GM18520 (cell line): Measurements from ENCODE around the gene GPRC5B.

ENCODE experiments used
- ATAC-seq: cut with Tn5 transposase; IDR thresholded peaks from one replicate; pipeline ENCODE4 v1.9.1; 2021; ENCODE audit not compliant: unreplicated experiment

Gene GPRC5B, protein sequence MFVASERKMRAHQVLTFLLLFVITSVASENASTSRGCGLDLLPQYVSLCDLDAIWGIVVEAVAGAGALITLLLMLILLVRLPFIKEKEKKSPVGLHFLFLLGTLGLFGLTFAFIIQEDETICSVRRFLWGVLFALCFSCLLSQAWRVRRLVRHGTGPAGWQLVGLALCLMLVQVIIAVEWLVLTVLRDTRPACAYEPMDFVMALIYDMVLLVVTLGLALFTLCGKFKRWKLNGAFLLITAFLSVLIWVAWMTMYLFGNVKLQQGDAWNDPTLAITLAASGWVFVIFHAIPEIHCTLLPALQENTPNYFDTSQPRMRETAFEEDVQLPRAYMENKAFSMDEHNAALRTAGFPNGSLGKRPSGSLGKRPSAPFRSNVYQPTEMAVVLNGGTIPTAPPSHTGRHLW

DNA sequence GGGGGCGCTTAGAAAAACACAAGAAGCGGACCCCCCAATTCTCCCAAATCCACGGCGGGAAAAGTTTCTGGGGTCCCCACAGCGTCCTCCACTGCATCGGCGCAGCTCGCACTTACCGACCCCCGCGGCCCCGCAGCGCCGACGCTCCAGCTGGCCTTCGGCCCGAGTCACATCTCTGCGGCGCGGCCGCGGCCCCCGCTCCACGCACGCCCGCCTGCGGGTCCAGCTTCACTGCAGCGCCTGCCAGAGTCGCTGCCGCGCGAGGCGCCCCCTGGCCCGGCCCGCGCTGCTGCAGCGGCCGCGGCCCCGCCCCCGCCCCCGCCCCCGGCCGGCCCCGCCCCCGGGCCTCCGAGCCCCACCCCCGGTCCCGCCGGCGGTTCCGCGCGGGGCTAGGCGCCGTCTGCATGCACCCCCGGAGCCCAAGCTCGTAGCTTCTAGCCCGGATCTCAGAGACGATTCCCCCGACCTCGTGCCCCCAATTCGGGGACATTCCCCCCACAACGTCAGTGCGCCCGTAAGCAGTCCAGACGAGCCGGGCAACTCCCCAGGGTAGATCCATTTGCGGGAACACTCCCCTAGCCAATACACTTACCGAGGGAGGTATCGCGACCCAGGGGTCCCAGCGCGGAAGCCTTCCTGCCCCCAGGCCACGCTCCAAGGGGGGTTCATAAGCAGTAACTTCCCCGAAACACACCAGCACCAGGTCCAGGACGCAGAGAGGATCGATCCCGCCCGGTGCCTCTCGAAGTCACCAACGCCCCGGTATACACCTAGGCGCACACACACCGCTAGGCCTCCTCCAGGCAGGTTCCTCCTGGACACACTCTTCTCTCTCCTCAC lies at the start of gene GPRC5B:
TSS of gene GPRC5B (minus strand) at position 238 of the 840 bp plus-strand sequence. CDS start 12,003 bp downstream, outside the sequence.
- ATAC-seq: no peak

DNA sequence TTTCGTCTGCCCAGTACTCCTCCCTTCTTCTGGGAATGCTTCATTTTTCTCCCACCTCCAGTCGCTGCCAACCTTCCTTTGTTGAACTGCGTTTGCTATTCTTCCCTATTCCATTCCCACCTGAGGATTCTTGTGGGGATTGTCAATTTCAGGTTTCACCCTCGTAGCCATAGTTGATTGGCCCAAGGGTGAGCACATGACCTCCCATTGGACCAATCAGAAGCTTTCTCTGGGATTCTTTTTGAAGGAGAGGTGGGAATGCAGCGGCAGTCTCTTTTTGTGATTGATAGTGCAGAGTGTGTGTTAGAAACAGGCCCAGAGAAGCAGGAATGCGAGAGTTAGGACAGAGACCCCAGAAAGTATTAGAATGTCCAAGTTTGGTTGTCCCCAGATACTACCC lies 49.1 kb upstream of the GPRC5B start:
- no peak for ATAC-seq

DNA sequence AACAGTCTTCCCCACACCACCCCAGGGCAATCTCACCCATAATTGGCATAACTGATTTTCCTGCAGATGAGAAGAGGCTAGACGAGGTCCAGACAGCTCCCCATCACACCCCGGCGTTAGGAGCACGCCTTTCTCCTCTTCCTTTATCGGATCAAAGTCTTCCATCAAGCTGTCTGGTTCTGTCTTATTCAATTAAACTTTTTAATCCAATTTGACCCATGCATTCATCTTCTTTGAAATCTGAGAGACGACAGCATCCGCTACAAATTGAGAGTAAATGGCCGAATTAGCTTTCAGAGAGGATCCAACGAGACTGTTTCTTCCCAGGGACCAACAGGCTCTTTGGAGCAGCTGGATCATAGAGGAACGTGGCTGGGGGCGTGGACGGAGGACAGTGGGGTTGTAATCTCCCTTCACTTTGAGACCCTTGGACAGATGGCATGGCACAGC lies 44.4 kb upstream of the GPRC5B start:
- no peak for ATAC-seq

DNA sequence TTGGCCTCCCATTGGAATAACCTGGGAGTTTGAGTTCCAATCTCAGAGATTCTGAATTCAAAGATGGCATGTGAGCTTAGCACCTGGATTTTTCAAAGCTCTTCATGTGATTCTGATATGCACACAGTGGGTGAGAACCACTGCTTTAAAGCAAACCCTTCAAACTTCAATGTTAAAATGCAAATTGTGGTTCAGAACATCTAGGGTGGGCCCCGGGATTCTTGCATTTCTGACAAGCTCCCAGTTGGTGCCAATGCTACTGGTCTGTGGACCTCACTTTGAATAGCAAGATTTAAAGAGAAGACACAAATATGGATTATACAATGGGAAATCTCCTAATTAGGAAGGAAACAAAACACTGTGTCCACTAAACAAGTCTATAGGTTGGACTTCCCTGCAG lies 43.8 kb upstream of the GPRC5B start:
- no peak for ATAC-seq

DNA sequence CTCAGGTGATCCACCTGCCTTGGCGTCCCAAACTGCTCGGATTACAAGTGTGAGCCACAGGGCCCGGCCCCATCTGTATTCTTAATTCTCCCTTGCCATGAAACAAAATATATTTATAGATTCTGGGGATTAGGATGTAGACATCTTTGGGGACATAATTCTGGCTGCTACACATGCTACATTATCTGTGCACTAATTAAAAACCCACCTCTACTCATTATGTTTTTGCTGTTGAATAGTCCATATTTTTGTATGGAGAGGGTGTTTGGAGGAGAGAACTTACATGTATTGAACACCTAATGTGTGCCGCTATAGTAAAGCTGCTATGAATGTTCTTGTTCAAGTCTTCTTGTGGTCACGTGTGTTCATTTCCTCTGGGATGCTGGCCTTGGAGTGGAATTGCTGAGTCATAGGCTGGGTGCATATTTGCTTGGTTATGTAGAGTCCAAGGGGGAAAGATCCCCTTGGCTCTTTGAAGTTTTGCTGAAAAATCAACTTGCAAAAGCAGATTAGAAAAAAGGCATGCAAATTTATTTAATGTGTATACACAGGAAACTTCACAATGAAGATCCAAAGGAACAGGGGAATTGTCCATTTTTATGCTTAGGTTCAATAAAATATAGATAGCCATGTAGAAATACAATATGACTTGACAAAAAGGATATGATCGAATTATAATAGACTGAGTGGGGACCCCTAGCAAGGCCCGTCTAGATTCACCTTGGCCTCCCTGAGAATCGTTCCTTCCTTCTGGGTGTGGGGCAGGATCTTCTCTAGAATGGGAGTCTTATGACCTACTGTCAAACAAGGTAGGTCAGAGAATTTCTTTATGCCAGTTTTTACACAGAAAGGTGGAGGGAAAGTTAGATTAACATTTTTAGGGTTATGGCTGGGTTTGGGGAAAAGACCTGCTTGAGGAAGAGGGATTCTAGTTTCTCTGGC lies 42.1 kb upstream of the GPRC5B start:
- no peak for ATAC-seq

DNA sequence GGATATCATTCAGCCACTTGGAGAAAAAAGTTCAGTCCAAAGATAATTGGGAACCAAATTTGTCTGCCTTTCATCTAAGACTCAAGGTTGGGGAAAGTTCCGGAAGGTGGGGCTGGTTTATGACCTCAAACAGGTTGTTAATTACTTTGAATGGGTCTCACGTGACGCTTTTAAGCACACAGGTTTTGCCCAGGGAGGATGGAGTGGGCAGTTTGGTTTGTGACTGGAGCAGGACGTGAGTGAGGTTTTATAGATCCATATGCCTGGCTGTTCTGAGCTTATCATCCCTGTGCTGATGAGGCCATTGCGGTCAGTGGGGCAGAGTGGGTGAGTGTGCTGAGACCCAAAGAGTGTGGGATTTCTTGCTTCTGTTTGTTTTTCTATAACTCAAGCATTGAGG lies 38.7 kb upstream of the GPRC5B start:
- ATAC-seq: no peak

DNA sequence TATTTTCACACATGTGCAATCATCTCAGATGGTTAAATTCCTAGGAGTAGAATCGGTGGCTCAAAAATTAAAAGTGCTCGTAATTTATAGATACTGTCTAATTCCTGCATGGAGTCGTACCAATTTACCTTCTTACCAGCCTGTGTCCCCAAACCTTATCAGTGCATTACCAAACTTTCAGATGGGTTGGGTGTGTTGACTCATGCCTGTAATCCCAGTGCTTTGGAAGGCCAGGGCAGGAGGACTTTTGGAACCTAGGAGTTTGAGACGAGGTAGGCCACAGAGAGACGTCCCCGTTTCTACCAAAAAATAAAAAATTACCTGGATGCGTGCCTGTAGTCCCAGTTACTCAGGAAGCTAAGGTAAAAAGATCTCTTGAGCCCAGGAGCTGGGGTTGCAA lies 34.5 kb upstream of the GPRC5B start:
- no peak for ATAC-seq

DNA sequence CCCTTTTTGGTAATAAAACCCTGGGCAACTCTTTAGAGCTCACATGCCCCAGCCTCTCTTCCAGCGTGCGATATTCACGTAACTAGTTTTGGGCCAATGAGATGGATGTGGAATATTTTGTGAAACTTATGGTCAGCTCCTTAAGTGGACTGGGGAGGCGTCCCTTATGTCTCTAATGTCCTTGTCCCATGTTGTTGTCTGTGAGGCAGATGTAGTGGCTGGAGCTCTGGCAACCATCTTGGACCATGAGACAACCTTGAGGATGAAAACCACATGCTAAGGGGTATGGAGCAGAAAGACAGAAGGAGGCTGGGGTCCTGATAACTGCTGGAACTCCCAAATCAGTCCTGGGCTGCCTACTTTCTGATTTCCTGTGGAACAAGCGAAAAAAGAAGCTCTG lies 31.4 kb upstream of the GPRC5B start:
- ATAC-seq: no peak

DNA sequence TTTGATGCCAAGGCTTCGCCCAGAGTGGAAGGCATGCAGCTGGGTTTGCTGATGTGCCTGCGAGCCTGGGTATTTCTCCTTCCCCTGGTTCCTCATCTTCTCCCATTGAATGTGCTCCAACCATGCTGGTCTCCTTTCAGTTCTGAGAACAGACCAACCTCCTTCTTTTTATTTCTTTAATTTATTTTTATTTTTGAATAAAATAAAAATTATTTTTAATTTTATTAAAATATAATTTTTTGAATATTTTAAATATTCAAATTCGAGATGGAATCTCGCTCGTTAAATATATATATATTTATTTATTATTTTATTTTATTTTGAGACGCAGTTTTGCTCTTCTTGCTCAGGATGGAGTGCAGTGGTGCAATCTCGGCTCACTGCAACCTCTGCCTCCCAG lies 30.2 kb upstream of the GPRC5B start:
- no peak for ATAC-seq

DNA sequence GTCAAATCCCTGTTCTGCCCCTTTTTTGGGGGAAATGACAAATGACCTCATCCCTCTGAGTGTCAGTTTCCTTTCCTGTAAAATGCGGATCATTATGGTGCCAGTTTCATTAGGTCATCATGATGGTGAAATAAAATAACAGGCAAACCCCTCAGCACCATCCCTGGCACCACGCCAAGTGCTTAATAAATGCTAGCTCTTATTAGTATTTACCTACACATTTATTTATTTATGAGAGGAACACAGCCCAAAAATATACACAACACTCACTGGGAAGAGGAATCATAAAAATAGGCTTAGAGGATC lies 28.6 kb upstream of the GPRC5B start:
- no peak for ATAC-seq

DNA sequence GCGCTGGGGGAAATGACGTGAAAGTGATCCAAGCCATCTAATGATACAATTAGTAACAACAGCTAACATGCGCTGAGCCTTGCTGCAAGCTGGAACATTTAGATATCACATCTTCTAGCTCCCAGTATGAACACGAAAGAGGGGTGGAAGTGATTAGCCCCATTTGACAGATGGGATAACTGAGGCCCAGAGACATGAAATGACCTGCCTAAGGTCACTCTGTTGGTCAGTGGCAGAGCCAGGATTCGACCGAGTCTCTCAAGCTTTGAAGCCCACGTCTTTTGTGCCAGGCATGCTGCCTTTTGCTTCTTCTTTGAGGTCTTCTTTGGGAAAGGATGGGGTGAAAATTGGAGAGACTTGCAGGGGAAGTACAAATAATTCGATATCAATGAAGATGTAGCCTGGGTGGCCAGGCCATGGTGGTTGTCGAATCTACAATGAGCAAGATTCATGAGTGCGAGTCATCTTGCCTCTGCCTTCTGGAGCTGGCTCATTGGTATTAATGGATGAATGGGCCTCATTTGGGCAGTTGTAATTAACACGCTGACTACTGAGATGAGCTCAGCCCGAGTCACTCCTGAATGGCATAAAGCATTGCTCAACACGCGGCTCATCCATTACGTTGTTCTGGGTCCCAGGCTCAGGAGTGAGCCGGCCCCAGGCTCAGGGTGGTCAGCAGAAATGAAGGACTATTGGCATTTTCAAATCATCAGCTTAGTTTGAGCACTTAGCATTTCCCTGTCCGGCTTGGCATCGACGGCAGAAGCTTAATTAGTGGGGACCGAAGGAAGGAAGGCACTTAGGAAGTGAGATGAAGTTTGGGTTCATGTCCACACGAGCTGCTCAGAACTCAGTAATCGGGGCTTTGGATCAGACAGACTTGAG lies 28.0 kb upstream of the GPRC5B start:
- ATAC-seq: no peak

DNA sequence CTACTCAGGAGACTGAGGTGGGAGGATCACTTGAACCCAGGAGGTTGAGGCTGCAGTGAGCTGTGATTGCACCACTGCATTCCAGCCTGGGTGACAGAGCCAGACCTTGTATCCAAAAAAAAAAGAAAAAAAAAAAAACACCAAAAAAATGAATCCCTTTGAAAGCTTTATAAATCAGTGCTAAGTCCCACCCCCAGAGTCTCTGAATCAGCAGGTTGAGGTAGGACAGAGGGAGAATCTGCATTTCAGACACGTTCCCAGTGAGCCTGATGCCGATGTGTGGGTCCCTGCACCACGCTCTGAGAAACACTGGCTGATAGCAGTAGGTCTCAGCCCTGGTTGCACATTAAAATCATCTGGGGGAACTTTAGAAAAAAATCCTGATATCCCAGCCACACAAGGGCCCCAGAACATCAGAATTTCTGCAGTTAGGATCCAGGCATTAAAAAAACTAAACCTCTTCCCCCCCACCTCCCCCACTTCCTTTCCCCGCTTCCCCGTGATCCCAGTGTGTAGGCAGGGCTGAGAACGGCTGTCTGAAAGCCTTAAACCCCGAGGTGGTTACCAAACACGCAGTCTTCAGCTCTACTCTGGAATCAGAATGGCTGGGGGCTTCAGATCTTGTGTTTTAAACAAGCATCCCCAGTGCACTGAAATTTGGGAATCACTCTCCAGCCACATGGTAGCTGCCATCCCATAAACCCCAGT lies 27.3 kb upstream of the GPRC5B start:
- ATAC-seq: no peak

DNA sequence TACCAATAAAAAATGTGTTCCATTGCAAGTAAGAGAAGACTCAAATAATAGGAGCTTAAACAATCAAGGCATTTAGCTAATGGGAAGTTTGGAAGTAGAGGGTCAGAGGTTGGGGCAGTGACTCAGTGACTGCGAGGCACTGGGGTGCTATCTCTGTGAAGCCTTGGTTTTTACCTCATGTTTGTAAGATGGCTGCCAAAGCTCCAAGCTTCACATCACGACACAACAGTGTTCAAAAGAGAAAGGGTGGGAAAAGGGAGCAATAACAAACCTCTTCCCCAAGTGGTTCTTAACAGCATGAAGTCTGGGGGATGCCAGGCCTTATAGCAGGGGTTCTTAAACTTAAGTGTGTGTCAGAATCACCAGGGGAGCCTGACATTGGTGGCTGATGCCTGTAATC lies 26.6 kb upstream of the GPRC5B start:
- ATAC-seq: no peak

DNA sequence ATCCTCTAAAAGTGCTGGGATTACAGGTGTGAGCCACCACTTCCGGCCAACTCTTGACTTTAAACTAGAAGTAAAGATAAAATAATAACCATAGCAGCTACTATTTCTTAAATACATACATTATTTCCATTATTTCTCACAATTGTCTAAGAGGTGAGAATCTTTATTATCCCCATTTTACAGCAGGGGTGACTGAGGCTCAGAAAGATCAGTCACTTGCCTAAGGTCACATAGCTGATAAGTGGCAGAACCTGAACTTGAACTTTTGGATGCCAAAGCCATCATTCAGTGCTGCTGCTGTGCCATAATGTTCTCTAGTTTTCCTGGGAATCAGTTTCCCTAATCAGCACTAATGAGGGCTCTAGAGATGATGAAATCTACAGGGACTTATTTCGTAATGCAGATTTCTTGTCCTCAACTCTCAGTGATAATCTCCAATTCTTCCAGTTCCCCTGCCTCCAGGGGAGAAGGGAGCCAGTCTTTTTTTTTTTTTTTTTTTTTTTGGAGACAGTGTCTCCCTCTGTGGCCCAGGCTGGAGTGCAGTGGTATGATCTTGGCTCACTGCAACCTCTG lies 25.2 kb upstream of the GPRC5B start:
- no peak for ATAC-seq

DNA sequence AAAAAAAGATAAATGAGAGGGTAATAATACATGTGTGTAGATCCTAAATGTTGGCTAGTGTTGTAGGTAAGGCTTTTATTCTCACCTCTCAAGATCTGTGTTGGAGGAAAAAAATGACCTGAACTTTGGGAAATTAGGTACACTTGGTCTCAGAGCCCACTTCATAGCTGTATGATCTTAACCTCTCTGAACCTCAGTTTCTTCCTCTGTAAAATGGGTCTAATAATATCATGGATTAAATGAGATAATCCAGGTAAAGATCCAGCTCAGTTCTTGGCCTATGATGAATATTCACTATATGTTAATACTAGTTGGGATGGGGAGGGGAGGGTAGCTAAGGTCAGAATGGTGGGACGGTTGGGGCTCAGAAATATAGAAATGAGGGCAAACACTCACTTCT lies 24.3 kb upstream of the GPRC5B start:
- no peak for ATAC-seq

DNA sequence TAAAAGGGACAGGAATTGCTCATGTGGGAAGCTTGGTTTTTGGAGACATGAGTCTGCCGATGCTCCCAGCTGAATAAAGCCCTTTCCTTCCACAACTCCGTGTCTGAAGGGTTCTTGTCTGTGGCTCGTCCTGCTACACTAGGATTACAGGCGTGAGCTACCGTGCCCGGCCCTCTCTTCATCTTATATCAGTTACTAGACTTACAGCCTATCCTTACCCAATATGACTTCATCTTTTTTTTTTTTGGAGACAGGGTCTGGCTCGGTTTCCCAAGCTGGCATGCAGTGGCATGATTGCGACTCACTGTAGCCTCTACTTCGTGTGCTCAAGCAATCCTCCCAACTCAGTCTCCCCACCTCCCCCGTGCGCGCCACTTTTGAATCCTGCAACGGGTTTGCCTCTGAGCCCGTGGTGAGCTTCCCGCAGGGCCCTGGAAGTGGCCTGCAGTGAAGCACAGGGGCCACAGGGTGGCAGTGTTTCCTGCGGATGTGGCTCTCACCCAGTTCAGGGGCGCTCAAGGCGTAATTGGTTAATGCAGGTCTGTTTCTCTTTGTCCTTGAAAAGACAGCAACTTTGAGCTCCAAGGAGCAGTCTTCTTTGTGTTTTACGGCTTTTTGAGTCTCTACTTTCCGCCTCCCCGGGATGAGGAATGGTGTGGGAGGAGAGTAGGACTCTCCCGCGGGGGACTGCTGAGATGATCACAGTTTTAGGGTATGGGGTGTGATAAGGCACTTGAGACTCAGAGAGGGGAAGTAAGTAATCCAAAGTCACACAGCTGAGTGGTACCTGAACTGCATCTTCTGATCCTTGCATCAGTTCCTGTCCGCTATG lies 22.7 kb upstream of the GPRC5B start:
- no peak for ATAC-seq

DNA sequence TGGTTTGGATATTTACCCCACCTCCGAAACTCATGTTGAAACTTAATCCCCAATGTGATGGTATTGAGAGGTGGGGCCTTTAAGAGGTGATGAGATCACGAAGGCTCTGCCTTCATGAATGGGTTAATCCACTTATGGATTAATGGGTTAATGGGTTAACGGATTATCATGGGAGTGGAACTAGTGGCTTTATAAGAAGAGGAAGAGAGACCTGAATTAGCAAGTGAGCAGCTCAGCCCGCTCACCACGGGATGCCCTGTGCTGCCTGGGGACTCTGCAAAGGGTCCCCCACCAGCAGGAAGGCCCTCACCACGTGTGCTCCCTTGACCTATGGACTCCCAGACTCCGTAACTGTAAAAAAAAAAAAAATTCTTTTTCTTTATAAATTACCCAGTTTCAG lies 16.5 kb upstream of the GPRC5B start:
- ATAC-seq: no peak

DNA sequence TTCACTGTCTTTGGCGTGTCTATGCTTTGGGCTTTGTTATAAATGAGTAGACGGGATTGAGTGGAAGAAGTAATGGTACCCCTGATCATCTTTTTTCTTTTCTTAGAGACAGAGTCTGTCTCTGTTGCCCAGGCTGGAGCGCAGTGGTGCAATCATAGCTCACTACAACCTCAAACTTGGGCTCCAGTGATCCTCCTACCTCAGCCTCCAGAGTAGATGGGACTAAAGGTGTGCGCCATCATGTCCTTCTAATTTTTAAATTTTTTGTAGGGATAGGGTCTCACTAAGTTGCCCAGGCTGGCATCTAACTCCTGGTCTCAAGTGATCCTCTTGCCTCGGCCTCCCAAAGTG lies 14.9 kb upstream of the GPRC5B start:
- ATAC-seq: no peak
